TTC549 (cell line): Measurements from ENCODE around the gene NOX5.
"Not testable (repeated sequence)": the region's sequence is repeated elsewhere in the genome, so short reads cannot be mapped to it uniquely, and the experiment has no call there.

Experiments
- FAIRE-seq: peaks from 2 replicates; lab custom pipeline; 2012; peaks lifted over from hg19 to GRCh38; lab: Jason Lieb, UNC

NOX5 gene, protein sequence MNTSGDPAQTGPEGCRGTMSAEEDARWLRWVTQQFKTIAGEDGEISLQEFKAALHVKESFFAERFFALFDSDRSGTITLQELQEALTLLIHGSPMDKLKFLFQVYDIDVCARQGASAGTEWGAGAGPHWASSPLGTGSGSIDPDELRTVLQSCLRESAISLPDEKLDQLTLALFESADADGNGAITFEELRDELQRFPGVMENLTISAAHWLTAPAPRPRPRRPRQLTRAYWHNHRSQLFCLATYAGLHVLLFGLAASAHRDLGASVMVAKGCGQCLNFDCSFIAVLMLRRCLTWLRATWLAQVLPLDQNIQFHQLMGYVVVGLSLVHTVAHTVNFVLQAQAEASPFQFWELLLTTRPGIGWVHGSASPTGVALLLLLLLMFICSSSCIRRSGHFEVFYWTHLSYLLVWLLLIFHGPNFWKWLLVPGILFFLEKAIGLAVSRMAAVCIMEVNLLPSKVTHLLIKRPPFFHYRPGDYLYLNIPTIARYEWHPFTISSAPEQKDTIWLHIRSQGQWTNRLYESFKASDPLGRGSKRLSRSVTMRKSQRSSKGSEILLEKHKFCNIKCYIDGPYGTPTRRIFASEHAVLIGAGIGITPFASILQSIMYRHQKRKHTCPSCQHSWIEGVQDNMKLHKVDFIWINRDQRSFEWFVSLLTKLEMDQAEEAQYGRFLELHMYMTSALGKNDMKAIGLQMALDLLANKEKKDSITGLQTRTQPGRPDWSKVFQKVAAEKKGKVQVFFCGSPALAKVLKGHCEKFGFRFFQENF

DNA sequence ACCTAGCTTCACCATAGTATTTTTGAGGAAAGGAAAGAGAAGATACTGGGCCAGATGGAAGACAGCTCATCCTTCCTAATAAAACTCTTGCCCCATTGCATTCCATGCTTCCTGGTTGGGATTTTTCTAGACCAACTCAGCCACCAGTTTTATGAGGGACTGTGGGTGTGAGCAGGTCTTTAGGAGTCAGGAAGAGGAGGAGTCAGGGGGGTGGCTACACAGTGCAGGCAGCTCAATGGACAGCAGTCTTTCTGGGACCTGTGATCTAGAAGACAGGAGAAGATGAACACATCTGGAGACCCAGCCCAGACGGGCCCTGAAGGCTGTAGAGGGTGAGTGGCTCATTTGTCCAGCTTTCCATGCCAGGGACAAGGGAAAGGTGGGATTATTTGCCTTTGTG, at the start of gene NOX5:
NOX5 (plus strand) TSS at position 242 of the 400 bp plus-strand sequence; CDS start at position 283, 41 bp downstream.
- no peak for FAIRE-seq

DNA sequence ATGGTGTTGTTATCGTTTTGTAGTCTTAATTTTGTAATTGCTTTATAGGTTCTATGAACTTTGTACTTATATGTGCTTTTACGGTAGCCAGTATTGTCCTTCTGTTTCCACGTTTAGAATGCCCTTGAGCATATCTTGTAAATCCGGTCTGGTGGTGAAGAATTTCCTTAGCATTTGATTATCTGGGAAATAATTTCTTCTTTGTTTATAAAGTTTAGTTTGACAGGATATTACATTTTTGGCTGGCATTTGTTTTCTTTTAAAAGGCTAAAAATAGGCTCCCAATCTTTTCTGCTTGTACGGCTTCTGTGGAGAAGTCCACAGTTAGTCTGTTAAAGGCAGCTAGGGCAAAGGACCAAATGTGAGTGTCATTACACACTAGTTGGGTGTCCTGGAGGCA, 47.5 kb upstream of the NOX5 start:
- no peak for FAIRE-seq

DNA sequence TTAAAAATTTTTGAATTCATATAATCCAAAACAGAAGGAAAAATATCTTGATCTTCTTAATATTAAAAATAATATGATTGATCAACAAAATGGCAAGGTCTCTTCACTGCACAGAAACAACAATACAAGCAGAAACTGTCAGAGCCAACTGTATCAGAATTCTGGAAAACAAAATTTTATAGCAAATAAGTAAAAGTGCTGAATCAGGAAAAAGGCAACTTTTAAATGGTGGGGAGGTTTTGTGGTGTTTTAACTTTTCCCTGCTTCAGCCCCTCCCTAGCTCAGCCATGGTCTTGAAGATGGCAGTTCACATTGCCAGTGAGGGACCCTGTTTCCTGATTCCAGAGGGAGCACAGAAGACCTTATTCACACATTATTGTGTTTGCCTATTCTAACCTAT, 46.5 kb upstream of the NOX5 start:
- no peak for FAIRE-seq

DNA sequence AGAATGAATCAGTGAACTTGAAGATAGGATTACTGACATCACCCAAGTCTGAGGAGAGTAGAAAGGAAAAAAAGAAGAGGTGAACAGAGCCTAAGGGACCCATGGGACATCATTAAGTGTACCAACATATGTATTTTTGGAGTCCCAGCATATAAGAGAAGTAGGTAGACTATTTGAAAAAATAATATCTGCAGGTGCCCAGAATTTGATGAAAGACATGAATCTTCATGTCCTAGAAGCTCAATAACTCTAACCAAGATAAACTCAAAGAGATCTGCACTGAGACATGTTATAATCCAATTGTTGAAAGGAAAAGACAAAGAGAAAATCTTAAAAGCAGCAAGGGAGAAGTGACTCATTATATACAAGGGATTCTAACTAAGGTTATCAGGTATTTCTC, 45.2 kb upstream of the NOX5 start:
- no peak for FAIRE-seq

DNA sequence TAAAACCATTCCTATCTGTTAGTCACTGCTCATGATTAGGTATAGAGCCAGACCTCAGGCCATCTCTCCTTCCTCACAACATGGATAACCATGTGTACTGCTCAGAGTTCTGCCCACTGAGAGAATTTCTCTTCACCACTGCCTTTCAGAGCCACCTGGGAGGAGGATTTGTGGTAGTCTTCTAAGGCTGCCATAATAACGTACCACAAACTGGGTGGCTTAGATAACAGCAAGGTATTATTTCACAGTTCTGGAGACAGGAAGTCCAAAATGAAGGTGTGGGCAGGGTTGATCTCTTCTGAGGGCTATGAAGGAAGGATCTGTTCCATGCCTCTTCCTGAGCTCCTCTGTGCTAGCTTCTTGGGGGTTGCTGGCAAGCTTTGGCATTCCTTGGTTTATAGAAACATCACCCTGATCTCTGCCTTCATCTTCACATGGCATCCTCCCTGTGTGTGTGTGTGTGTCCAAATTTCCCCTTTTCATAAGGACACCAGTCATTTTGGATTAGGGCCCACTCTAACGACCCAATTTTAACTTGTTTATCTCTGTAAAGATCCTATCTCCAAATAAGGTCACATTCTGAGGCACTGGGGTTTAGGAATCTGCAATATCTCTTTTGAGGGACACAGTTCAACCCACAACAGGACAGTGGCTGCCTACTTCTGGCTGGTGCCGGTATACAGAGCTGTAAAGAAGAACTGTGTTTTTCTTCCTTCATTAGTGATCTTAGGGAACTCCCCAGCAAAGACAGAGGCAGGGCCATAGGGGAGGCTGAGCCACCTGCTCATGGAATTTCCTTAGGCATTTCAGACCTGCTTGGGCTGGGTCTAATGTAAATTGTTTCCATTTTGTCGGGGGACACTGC, 42.1 kb upstream of the NOX5 start:
- no peak for FAIRE-seq

DNA sequence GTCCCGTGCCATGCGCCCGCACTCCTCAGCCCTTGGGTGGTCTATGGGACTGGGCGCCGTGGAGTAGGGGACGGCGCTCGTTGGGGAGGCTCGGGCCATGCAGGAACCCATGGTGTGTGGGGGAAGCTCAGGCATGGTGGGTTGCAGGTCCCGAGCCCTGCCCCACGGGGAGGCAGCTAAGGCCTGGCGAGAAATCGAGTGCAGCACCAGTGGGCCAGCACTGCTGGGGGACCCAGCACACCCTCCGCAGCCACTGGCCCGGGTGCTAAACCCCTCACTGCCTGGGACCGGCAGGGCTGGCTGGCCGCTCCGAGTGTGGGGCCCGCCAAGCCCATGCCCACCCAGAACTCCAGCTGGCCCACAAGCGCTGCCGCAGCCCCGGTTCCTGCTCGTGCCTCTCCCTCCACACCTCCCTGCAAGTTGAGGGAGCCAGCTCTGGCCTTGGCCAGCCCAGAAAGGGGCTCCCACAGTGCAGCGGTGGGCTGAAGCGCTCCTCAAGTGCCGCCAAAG, 38.8 kb upstream of the NOX5 start:
- not testable (repeated sequence) for FAIRE-seq

DNA sequence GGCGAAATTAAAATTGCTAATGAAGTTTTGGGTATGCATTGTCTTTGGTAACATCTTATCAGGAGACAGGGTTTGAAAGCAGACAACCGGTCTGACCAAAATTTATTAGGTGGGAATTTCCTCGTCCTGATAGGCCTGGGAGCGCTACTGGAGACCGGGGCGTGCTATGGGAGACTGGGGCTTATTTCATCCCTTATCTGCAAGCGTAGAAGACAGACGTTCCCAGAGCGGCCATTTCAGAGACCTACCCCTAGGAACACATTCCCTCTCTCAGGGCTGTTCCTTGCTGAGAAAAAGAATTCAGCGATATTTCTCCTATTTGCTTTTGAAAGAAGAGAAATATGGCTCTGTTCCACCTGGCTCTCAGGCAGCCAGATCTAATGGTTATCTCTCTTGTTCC, 37.1 kb upstream of the NOX5 start:
- not testable (repeated sequence) for FAIRE-seq

- no peak for FAIRE-seq
Measured at GRCh38 chr15:68979006-68979405, 35.5 kb upstream of the NOX5 start.

DNA sequence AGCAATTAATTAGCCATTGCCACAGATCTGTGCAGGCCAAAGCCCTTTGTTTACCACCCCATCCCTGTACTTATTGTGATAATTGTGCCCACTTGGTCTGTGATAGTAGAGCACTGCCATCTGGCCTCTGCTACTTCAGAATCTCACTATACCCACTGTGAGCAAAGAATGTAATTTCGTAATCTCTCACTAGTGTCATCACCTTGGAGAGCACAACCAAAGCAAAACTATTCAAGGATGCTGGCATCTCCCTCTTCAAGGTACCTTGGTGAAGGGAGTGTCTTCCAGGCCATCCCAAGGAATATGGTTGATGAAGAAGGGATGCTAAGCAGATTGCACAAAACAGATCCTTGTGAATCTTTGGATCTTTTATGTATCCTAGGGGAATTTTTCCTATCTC, 34.7 kb upstream of the NOX5 start:
- FAIRE-seq, result no peak

DNA sequence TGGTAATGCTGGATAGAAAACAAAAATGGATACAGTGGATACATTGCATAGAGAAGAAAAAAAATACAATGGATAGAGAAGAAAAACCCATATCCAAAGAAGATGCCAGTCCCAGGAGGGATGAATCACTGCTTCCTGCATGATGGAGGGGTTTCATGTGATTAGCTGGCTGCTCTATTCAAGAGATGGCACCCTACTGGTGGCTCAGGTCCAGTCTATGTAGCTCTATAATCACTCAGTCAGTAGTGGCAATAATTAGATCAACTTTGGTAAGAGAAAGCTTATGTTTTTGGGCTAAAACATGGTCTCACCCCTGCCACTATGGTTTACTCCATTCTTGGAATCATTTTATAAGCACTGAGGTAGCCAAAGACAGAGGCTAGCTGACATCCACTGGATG, 33.7 kb upstream of the NOX5 start:
- no peak for FAIRE-seq

- FAIRE-seq, result no peak
Measured at GRCh38 chr15:68981941-68982340, 32.6 kb upstream of the NOX5 start.

GRCh38 chr15:68982976-68983563, 31.4 kb upstream of the NOX5 start:
- FAIRE-seq, result no peak

DNA sequence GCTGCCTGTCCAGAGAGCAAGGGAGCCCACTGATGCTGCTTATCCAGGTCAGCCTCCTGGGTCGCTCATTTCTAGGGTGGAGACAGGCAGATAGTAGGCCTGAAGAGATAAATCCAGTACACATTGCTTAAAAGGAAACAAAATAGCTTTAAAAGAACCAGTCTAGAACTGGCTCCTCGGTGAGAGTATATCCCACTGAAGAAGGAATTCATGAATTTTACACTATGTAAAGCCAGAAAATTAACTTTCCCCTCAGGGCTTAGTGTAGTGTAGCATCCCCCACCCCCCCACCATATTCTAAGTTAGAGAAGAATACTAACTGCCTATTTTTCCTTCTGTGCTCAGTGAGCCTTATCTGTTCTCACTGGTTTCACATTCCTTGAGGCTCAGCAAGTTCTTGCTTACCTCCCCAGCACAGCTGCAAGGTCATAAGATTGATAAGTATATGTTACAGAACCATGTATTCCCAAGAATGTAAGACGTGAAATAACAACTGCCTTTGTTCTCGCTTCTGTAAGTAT, 30.5 kb upstream of the NOX5 start:
- no peak for FAIRE-seq

GRCh38 chr15:68984586-68984985, 29.9 kb upstream of the NOX5 start:
- no peak for FAIRE-seq

- no peak for FAIRE-seq
Measured at GRCh38 chr15:68985361-68985891, 29.1 kb upstream of the NOX5 start.

GRCh38 chr15:68986322-68986721, 28.2 kb upstream of the NOX5 start:
- FAIRE-seq, result no peak

DNA sequence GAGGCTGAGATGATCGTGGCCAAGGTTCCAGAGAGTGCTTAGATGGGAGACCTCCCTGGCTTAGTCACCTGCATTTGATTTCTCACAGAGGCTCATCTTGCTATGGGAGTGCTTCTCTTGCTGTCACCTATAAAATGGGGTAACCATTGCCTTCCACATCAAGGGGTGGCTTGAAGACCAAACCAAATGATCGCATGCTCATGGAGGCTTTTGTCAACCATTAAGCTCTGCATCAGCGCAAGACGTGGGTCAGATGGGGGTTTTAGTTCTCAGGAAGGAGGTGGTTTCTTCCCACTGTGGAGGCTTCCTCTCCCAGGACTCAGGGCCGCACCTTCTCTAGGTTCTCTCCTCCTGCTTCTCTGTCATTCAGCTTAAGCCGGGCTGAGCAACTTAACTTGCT, 27.4 kb upstream of the NOX5 start:
- no peak for FAIRE-seq

DNA sequence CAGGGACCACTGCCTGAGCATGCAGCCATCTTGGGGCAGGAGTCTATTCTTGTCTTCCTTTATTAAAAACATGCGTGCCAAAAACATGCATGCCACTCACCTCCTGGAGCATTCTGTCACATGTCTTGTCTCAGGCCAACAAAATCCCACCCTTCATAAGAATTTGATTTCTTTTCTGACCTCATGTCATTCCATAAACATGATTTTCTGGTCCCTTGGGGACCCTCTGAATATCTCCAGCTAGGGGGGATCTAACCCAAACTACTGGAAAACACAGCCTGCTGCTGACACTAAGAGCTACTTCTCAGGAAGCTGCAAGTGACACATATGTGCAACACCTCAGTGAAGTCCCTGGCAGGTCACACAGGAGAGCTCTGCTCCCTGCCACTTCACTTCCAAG, 26.8 kb upstream of the NOX5 start:
- FAIRE-seq, result no peak

GRCh38 chr15:68989541-68990230, 24.8 kb upstream of the NOX5 start:
- no peak for FAIRE-seq

DNA sequence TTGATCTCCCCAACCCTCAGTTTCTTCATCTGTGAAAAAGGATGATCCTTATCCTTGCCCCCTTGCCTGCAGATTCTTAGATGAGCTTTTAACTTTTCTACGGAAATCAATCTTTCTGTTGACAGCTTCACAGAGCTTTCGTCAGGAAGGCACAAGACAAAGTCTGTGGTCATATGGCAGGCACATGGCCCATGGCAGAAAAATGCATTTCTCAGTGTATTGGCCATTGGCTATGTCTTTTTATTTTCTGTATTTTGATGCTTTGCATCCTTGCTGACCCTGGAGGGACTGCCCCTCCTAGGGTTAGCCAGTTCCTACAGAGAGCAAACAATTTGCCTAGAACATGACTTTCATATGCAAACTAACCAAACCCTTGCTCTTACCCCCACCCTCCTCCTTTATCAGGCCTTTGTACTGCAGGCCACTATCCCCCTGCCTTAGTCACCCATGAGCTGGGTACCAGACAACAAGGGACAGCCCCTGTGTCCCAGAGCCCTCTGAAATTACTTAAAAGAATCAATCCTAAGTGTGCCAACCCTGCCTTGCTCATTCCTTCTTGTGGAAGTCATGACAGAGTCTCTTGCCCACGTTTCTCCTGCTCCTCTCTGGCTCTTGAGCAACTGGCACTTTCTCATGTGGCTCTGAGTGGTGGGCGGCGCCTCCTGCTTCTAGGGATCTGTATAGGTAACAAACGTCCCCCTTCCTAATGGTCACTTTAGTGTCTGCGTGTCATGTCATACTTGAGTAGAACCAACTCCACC, 24.1 kb upstream of the NOX5 start:
- no peak for FAIRE-seq
